GM19467 (cell line): ENCODE measurements around the gene RABL6.

Source experiments
- ATAC-seq: cut with Tn5 transposase; IDR thresholded peaks from one replicate; pipeline ENCODE4 v1.9.1; 2021; ENCODE audit warnings: mild to moderate bottlenecking, moderate library complexity; ENCODE audit not compliant: unreplicated experiment

The RABL6 gene

GRCh38 chr9:136815422-136815782 lies 7.7 kb downstream of the RABL6 start:
- no peak for ATAC-seq

GRCh38 chr9:136820971-136821825 lies 13.4 kb downstream of the RABL6 start:
- no peak for ATAC-seq

- no peak for ATAC-seq
Measured at GRCh38 chr9:136821826-136822544, 14.2 kb downstream of the RABL6 start.

GRCh38 chr9:136823136-136824046 lies 15.6 kb downstream of the RABL6 start:
- no peak for ATAC-seq

- no peak for ATAC-seq
Measured at GRCh38 chr9:136824496-136825225, 16.9 kb downstream of the RABL6 start.

- no peak for ATAC-seq
Measured at GRCh38 chr9:136825295-136826187, 17.8 kb downstream of the RABL6 start.

GRCh38 chr9:136826188-136826541 lies 18.4 kb downstream of the RABL6 start:
- ATAC-seq: no peak

GRCh38 chr9:136826703-136827582 lies 19.2 kb downstream of the RABL6 start:
- ATAC-seq: no peak

- no peak for ATAC-seq
Measured at GRCh38 chr9:136827794-136828473, 20.2 kb downstream of the RABL6 start.

GRCh38 chr9:136828474-136829140 lies 20.9 kb downstream of the RABL6 start:
- ATAC-seq: no peak

- no peak for ATAC-seq
Measured at GRCh38 chr9:136829412-136829811, 21.7 kb downstream of the RABL6 start.

GRCh38 chr9:136829981-136830885 lies 22.5 kb downstream of the RABL6 start:
- no peak for ATAC-seq

GRCh38 chr9:136831002-136831719 lies 23.4 kb downstream of the RABL6 start:
- ATAC-seq: no peak

- no peak for ATAC-seq
Measured at GRCh38 chr9:136831720-136832104, 24.0 kb downstream of the RABL6 start.

GRCh38 chr9:136832581-136832980 lies 24.8 kb downstream of the RABL6 start:
- no peak for ATAC-seq
